Kidney epithelial cell (primary cell): ENCODE results near the gene RAD51D. TPM values are rescaled to one million over a fixed set of nuclear protein-coding genes. Genes with fewer than 3 reads are reported as not detected.

Source experiments
- DNase-seq: peaks from one replicate; pipeline ENCODE4 v3.0.0-alpha.2; 2010; ENCODE audit warnings: low read depth
- H3K27me3 ChIP-seq: 2 replicates; pipeline ENCODE4 v1.6.0; 2011; ENCODE audit warnings: low read length; ENCODE audit not compliant: control insufficient read depth, insufficient read depth
- H3K36me3 ChIP-seq: 2 replicates; pipeline ENCODE4 v1.5.1; 2011; ENCODE audit warnings: low read length; ENCODE audit not compliant: control insufficient read depth, insufficient read depth
- H3K4me3 ChIP-seq: 2 replicates; pipeline ENCODE4 v1.5.1; 2011; ENCODE audit warnings: low read depth, mild to moderate bottlenecking, control low read depth, low read length
- total RNA-seq: library from RNA; depleted of rRNA; stranded (reverse); fragments of >200 nt; gene quantifications from 2 replicates; pipeline ENCODE4 v1.2.3, GENCODE V29; 2015
- TF ChIP-seq, protein P1 (sequence below): IDR thresholded peaks from 2 replicates; pipeline ENCODE4 v1.5.1; 2011; ENCODE audit warnings: mild to moderate bottlenecking, moderate library complexity, low read length, control low read depth, inconsistent platforms; ENCODE audit not compliant: insufficient read depth, poor library complexity, severe bottlenecking

RAD51D gene
- total RNA-seq, 1 donor from 2014 or later: 18.4 TPM

DNA sequence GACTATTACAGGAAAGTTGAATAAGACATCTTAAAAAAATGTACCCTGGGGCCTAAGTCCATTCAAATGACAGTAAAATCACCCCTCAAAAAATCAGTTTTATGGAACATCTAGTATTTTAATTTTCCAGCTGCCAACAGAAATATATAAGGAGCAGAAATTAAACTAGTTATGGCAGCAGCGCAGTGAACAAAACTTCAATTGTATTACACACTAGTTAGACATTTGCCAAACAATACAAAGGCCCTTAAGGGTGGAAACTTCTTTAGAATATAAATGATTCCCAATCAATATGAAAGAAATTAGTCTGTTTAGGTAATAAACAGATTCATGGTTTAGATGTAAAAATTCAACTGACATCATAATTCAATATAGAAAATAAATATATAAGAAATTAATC lies 38.0 kb downstream of the RAD51D start:
- H3K27me3 ChIP-seq: no peaks in the 10 kb centered on the region
- DNase-seq: no peak
- no peaks in the 10 kb centered on the region for H3K36me3 ChIP-seq
- TF ChIP-seq, protein P1, sequence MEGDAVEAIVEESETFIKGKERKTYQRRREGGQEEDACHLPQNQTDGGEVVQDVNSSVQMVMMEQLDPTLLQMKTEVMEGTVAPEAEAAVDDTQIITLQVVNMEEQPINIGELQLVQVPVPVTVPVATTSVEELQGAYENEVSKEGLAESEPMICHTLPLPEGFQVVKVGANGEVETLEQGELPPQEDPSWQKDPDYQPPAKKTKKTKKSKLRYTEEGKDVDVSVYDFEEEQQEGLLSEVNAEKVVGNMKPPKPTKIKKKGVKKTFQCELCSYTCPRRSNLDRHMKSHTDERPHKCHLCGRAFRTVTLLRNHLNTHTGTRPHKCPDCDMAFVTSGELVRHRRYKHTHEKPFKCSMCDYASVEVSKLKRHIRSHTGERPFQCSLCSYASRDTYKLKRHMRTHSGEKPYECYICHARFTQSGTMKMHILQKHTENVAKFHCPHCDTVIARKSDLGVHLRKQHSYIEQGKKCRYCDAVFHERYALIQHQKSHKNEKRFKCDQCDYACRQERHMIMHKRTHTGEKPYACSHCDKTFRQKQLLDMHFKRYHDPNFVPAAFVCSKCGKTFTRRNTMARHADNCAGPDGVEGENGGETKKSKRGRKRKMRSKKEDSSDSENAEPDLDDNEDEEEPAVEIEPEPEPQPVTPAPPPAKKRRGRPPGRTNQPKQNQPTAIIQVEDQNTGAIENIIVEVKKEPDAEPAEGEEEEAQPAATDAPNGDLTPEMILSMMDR: no peak
- H3K4me3 ChIP-seq: no peak overlapping the region

DNA sequence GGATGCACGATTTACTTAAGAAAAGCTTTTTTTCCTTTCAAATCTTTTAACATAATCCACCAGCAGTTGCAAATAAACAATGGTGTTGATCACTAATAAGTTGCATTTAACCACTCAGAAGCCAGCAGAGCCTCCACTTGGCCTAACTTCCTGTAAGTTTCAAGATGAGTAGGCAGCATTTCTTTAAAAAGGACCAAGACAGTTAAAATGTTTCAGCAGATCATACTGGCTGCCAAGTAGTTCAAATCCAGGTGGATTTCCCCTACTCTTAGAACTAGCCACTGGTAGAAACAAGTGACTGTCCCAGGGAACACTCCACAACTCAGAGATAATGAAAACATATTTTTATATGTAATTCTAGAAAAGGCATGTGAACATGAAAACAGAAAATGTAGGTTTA lies 39.1 kb downstream of the RAD51D start:
- Histone ChIP-seq H3K27me3 (no peaks in the 10 kb centered on the region), H3K36me3 (no peaks in the 10 kb centered on the region), H3K4me3 (no peak overlapping the region)
- DNase-seq: no peak
- TF ChIP-seq, protein P1: no peak

DNA sequence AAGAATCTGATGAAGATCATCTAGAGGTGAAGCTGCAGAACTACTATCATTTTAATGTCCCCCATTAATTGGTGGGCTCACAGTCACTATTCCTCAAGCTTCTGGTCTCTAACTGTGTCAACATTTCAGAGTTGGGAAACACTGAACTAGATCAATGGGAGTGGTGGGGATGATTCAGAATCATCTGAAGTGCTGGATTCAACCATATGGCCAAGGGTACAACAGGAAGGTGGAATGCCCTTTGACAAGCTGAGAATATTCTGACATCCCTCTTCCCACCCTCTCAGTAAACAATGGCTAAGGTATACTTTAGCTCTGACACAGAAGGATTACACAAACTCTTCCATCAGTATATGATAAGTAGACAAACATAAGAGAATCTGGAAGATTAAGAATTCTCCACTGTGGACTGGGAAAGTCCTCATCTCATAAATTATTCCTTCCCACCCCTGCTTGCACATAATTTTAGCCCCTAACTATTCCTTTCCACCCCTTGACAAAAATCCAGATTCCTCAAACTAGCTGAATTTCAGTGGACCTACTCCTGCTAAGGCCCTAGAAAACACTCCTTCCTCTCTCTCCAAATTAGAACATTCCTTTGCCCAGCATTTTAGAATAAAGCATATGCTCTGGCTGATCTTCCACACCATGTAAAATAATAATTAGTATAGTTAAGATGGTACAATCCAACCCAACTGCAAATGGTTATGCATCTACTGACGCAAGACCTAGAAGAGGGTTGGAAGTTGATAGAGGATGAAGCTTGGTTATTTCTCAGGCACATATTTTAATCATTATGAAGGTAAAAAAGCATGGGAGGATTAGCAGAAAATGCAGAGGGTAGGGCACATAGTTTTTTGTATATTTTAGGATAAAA lies 39.9 kb downstream of the RAD51D start:
- H3K4me3 ChIP-seq: no peak overlapping the region

DNA sequence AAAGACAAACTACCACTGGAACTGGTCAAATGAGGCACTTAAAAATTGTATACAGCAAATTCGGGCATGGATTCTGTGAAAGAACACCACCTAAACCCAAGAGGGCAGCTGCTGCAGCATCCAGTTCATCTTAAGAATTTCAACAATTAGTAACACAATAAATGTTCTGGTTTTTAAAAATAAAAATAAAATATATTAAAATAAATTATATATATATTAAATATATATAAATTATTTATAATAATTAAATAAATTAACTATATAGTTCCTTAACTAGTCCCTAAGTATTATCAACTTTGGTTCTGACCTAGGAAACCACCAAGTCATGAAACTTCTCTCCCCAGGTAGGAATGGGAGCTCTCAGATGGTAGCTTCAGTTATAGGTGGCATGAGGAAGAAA lies 42.8 kb downstream of the RAD51D start:
- Histone ChIP-seq H3K36me3 (no peaks in the 10 kb centered on the region), H3K4me3 (no peak overlapping the region), H3K27me3 (no peaks in the 10 kb centered on the region)
- TF ChIP-seq, protein P1: no peak
- no peak for DNase-seq

More for the DNA sequence above, 39.9 kb downstream of the RAD51D start:
- H3K36me3 ChIP-seq: no peaks in the 10 kb centered on the region
- TF ChIP-seq, protein P1: no peak
- no peak for DNase-seq
- no peaks in the 10 kb centered on the region for H3K27me3 ChIP-seq

DNA sequence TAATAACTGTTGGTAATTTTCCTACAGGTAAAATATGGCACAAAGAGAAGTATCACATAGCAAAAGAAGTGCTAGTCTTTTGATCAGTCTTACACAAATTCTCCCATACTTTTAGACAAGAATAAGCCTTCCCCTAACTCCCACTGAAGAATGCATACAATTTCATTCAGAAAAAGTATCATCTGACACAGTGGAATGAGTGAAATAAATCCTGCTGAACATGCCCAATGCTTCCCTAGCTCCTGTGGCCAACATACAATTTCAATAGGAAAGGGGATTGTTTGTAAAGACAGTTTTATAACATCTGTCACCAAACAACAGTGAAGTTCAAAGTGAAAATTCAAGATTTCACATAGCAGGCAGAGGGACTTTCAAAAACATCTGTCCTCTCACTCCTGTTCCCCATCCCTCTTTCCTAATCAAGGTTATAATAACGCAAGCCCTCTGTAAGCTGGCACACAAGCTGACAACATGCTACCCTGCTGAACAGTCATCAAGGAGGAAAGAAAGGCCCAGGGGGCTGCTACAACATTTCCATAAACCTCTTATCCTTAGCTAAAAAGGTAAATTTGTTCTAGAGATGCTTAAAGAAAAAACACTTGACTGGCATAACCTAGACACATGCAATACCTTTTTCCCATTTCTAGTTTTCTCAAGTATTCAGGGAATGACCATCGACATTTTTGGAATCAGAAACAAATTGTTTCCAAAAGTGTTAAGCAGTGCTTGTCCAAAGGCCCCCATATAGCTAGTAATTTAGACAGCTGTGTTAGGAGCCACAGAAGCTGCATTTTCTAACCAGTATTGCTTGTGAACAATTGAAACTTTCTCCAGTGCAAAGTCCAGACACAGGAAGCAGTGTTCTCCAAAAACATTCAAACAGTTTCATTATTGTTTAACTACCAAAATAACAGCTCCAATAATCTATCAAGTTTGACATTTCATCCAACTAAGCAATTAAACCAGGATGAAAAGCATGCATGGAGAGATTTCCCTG lies 44.7 kb downstream of the RAD51D start:
- Histone ChIP-seq H3K4me3 (no peak overlapping the region), H3K36me3 (no peaks in the 10 kb centered on the region), H3K27me3 (no peaks in the 10 kb centered on the region)
- TF ChIP-seq, protein P1: no peak
- no peak for DNase-seq
